Measurements from ENCODE around the gene BCAR1. TPM values are rescaled to one million over a fixed set of nuclear protein-coding genes. Genes with fewer than 3 reads are reported as not detected.

Gene BCAR1
- total RNA-seq (2014; rRNA removed; shearing (Covaris generic); ENCODE audit: low replicate concordance) = 9.2 and 20.5 TPM in 2 replicates

- no peak within 1 kb of the TSS for H3K27ac ChIP-seq (ENCODE audit: low read length)
- no peaks in the 10 kb centered on the region for H3K27me3 ChIP-seq (ENCODE audit: low read length)
- H2AFZ ChIP-seq (ENCODE audit: low read length) = peak within 1 kb of the TSS; percentile 81; the same call in 1 of the 2 replicates
- H3K9me3 ChIP-seq (ENCODE audit: low read length) = no peaks in the 10 kb centered on the region
- peak within 1 kb of the TSS; percentile 81 for H3K9ac ChIP-seq (ENCODE audit: low read length)
- H3K9me2 ChIP-seq (replicated peaks; ENCODE audit: insufficient read depth, low read length) = no peaks in the 10 kb centered on the region
- peaks cover 37% of the 10 kb centered on the region for H4K20me1 ChIP-seq (ENCODE audit: insufficient read depth, low read depth, low read length)
- H3K4me3 ChIP-seq (ENCODE audit: low read length) = peak within 1 kb of the TSS; percentile 95
- peak within 1 kb of the TSS; percentile 94 for H3K4me2 ChIP-seq (ENCODE audit: low read depth, low read length, poor library complexity, severe bottlenecking)
- H3K79me2 ChIP-seq (ENCODE audit: low read length) = peaks cover 45% of the 10 kb centered on the region
- peak; percentile 91 for DNase-seq
- H3K4me1 ChIP-seq (ENCODE audit: low read length) = peaks cover 22% of the 10 kb centered on the region
- no peaks in the 10 kb centered on the region for H3K36me3 ChIP-seq (ENCODE audit: insufficient read depth, low read length)
These were observed at the start of gene BCAR1 for GRCh38 chr16:75251280-75252048. Gene BCAR1, minus strand, starts transcription at chr16:75251624. Its CDS starts 142 bp downstream, at chr16:75251482.

GRCh38 chr16:75298267-75298666 lies 46.8 kb upstream of the BCAR1 start:
- no peak for DNase-seq
- Histone ChIP-seq H3K4me3 (ENCODE audit: low read length) (0 out of 2 replicates have a peak overlapping the region, but pooled peaks have one; percentile 26), H3K4me1 (ENCODE audit: low read length) (peaks cover 38% of the 10 kb centered on the region), H3K4me2 (ENCODE audit: low read depth, low read length, poor library complexity, severe bottlenecking) (peak overlapping the region; percentile 49), H3K79me2 (ENCODE audit: low read length) (no peaks in the 10 kb centered on the region), H4K20me1 (ENCODE audit: insufficient read depth, low read depth, low read length) (no peaks in the 10 kb centered on the region), H3K9me2 (replicated peaks; ENCODE audit: insufficient read depth, low read length) (no peaks in the 10 kb centered on the region), H3K9ac (ENCODE audit: low read length) (peak overlapping the region; percentile 26; the same call in 1 of the 2 replicates), H2AFZ (ENCODE audit: low read length) (no peak overlapping the region), H3K27me3 (ENCODE audit: low read length) (no peaks in the 10 kb centered on the region), H3K36me3 (ENCODE audit: insufficient read depth, low read length) (peaks cover 2% of the 10 kb centered on the region; the same call in 1 of the 2 replicates), H3K9me3 (ENCODE audit: low read length) (no peaks in the 10 kb centered on the region), H3K27ac (ENCODE audit: low read length) (peak overlapping the region; percentile 50)

- no peaks in the 10 kb centered on the region for H4K20me1 ChIP-seq (ENCODE audit: insufficient read depth, low read depth, low read length)
- H3K27me3 ChIP-seq (ENCODE audit: low read length) = no peaks in the 10 kb centered on the region
- H2AFZ ChIP-seq (ENCODE audit: low read length) = no peak overlapping the region
- no peak for DNase-seq
- no peaks in the 10 kb centered on the region for H3K9me2 ChIP-seq (replicated peaks; ENCODE audit: insufficient read depth, low read length)
- peaks cover 5% of the 10 kb centered on the region; the same call in 1 of the 2 replicates for H3K36me3 ChIP-seq (ENCODE audit: insufficient read depth, low read length)
- H3K27ac ChIP-seq (ENCODE audit: low read length) = no peak overlapping the region
- no peaks in the 10 kb centered on the region for H3K79me2 ChIP-seq (ENCODE audit: low read length)
- H3K9me3 ChIP-seq (ENCODE audit: low read length) = no peaks in the 10 kb centered on the region
- no peak overlapping the region for H3K9ac ChIP-seq (ENCODE audit: low read length)
- H3K4me2 ChIP-seq (ENCODE audit: low read depth, low read length, poor library complexity, severe bottlenecking) = no peak overlapping the region
- no peak overlapping the region for H3K4me3 ChIP-seq (ENCODE audit: low read length)
- peaks cover 54% of the 10 kb centered on the region for H3K4me1 ChIP-seq (ENCODE audit: low read length)
These were observed 45.2 kb upstream of the BCAR1 start for GRCh38 chr16:75296606-75297005.

- no peak for DNase-seq
- Histone ChIP-seq H3K4me2 (ENCODE audit: low read depth, low read length, poor library complexity, severe bottlenecking) (no peak overlapping the region), H3K9me3 (ENCODE audit: low read length) (no peaks in the 10 kb centered on the region), H3K9me2 (replicated peaks; ENCODE audit: insufficient read depth, low read length) (no peaks in the 10 kb centered on the region), H4K20me1 (ENCODE audit: insufficient read depth, low read depth, low read length) (no peaks in the 10 kb centered on the region), H2AFZ (ENCODE audit: low read length) (no peak overlapping the region), H3K27ac (ENCODE audit: low read length) (no peak overlapping the region), H3K4me3 (ENCODE audit: low read length) (no peak overlapping the region), H3K27me3 (ENCODE audit: low read length) (no peaks in the 10 kb centered on the region), H3K4me1 (ENCODE audit: low read length) (peaks cover 57% of the 10 kb centered on the region), H3K9ac (ENCODE audit: low read length) (no peak overlapping the region), H3K79me2 (ENCODE audit: low read length) (no peaks in the 10 kb centered on the region), H3K36me3 (ENCODE audit: insufficient read depth, low read length) (peaks cover 5% of the 10 kb centered on the region; the same call in 1 of the 2 replicates)
These were observed 43.5 kb upstream of the BCAR1 start for GRCh38 chr16:75294773-75295459.

GRCh38 chr16:75293772-75294171 lies 42.3 kb upstream of the BCAR1 start:
- no peak overlapping the region for H2AFZ ChIP-seq (ENCODE audit: low read length)
- no peaks in the 10 kb centered on the region for H4K20me1 ChIP-seq (ENCODE audit: insufficient read depth, low read depth, low read length)
- no peak overlapping the region for H3K4me2 ChIP-seq (ENCODE audit: low read depth, low read length, poor library complexity, severe bottlenecking)
- H3K27ac ChIP-seq (ENCODE audit: low read length) = no peak overlapping the region
- H3K36me3 ChIP-seq (ENCODE audit: insufficient read depth, low read length) = peaks cover 5% of the 10 kb centered on the region; the same call in 1 of the 2 replicates
- H3K4me1 ChIP-seq (ENCODE audit: low read length) = peaks cover 47% of the 10 kb centered on the region
- no peaks in the 10 kb centered on the region for H3K9me3 ChIP-seq (ENCODE audit: low read length)
- no peak for DNase-seq
- no peaks in the 10 kb centered on the region for H3K9me2 ChIP-seq (replicated peaks; ENCODE audit: insufficient read depth, low read length)
- no peaks in the 10 kb centered on the region for H3K79me2 ChIP-seq (ENCODE audit: low read length)
- H3K9ac ChIP-seq (ENCODE audit: low read length) = no peak overlapping the region
- no peaks in the 10 kb centered on the region for H3K27me3 ChIP-seq (ENCODE audit: low read length)
- H3K4me3 ChIP-seq (ENCODE audit: low read length) = no peak overlapping the region

- Histone ChIP-seq H3K79me2 (ENCODE audit: low read length) (no peaks in the 10 kb centered on the region), H4K20me1 (ENCODE audit: insufficient read depth, low read depth, low read length) (no peaks in the 10 kb centered on the region), H3K4me2 (ENCODE audit: low read depth, low read length, poor library complexity, severe bottlenecking) (no peak overlapping the region), H3K36me3 (ENCODE audit: insufficient read depth, low read length) (peaks cover 5% of the 10 kb centered on the region; the same call in 1 of the 2 replicates), H3K4me3 (ENCODE audit: low read length) (no peak overlapping the region), H3K27me3 (ENCODE audit: low read length) (no peaks in the 10 kb centered on the region), H3K9me3 (ENCODE audit: low read length) (no peaks in the 10 kb centered on the region), H3K9ac (ENCODE audit: low read length) (no peak overlapping the region), H3K4me1 (ENCODE audit: low read length) (peaks cover 41% of the 10 kb centered on the region), H3K9me2 (replicated peaks; ENCODE audit: insufficient read depth, low read length) (no peaks in the 10 kb centered on the region), H2AFZ (ENCODE audit: low read length) (no peak overlapping the region), H3K27ac (ENCODE audit: low read length) (no peak overlapping the region)
- no peak for DNase-seq
These were observed 41.7 kb upstream of the BCAR1 start for GRCh38 chr16:75293173-75293572.

- no peak overlapping the region for H2AFZ ChIP-seq (ENCODE audit: low read length)
- no peak overlapping the region for H3K4me2 ChIP-seq (ENCODE audit: low read depth, low read length, poor library complexity, severe bottlenecking)
- H3K9me2 ChIP-seq (replicated peaks; ENCODE audit: insufficient read depth, low read length) = no peaks in the 10 kb centered on the region
- no peak overlapping the region for H3K27ac ChIP-seq (ENCODE audit: low read length)
- H3K36me3 ChIP-seq (ENCODE audit: insufficient read depth, low read length) = peaks cover 5% of the 10 kb centered on the region; the same call in 1 of the 2 replicates
- no peak overlapping the region for H3K9ac ChIP-seq (ENCODE audit: low read length)
- no peak for DNase-seq
- no peaks in the 10 kb centered on the region for H4K20me1 ChIP-seq (ENCODE audit: insufficient read depth, low read depth, low read length)
- peaks cover 41% of the 10 kb centered on the region for H3K4me1 ChIP-seq (ENCODE audit: low read length)
- H3K9me3 ChIP-seq (ENCODE audit: low read length) = no peaks in the 10 kb centered on the region
- H3K79me2 ChIP-seq (ENCODE audit: low read length) = no peaks in the 10 kb centered on the region
- no peaks in the 10 kb centered on the region for H3K27me3 ChIP-seq (ENCODE audit: low read length)
- no peak overlapping the region for H3K4me3 ChIP-seq (ENCODE audit: low read length)
These were observed 41.3 kb upstream of the BCAR1 start for GRCh38 chr16:75292691-75293090.

- H3K4me3 ChIP-seq (ENCODE audit: low read length) = no peak overlapping the region
- no peak overlapping the region for H3K27ac ChIP-seq (ENCODE audit: low read length)
- DNase-seq = no peak
- no peaks in the 10 kb centered on the region for H3K27me3 ChIP-seq (ENCODE audit: low read length)
- H3K4me2 ChIP-seq (ENCODE audit: low read depth, low read length, poor library complexity, severe bottlenecking) = no peak overlapping the region
- H2AFZ ChIP-seq (ENCODE audit: low read length) = no peak overlapping the region
- no peaks in the 10 kb centered on the region for H3K9me3 ChIP-seq (ENCODE audit: low read length)
- H3K9ac ChIP-seq (ENCODE audit: low read length) = no peak overlapping the region
- peaks cover 48% of the 10 kb centered on the region for H3K4me1 ChIP-seq (ENCODE audit: low read length)
- H3K9me2 ChIP-seq (replicated peaks; ENCODE audit: insufficient read depth, low read length) = no peaks in the 10 kb centered on the region
- H4K20me1 ChIP-seq (ENCODE audit: insufficient read depth, low read depth, low read length) = no peaks in the 10 kb centered on the region
- peaks cover 5% of the 10 kb centered on the region; the same call in 1 of the 2 replicates for H3K36me3 ChIP-seq (ENCODE audit: insufficient read depth, low read length)
- H3K79me2 ChIP-seq (ENCODE audit: low read length) = no peaks in the 10 kb centered on the region
These were observed 37.8 kb upstream of the BCAR1 start for GRCh38 chr16:75289189-75289588.

All from Karpas-422 (cell line).